ENCODE results near the gene SPOP. TPM values are rescaled to one million over a fixed set of nuclear protein-coding genes. Genes with fewer than 3 reads are reported as not detected.

SPOP gene
- total RNA-seq, 4 donors from 2014 or later: 44.5 to 91.5 (median 65.5) TPM

DNA sequence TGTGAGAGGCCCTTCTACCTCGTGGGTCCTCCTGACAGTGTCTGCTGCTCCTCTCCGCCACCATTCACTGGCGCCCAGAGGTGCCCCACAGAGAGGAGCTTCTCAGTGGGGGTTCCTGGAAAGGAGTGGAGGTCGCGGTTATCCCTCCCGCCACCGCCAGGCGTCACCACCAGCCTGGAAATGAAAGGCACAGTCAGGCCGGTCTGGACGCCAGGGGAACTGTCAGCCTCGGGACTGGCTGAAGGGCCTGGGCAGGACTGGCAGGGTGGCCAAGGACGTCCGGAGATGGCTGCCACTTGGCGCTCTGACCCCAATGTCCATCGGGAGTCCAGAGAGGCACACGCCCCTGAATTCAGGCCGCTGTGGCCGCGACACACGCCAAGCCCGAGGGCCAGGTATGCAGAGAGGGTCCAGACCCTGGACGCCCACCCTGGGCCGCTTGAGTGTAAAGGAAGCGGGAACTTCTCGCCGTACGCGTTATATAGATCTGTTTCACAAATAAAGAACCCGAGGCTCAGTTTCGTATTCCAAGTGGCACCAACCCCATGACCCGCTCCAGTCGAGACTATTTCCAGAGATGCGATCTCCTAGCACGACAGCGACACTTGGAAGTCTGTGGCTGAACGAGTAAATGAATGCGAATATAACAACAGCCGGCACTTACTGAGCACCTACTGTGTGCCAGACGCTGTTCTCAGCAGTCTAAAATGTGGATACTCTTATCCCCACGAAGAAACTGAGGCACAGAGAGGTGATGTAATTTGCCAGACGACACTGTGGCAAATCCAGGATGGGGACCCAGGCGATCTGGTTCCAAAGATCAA, 109.8 kb downstream of the SPOP start:
- TF ChIP-seq, protein P1, sequence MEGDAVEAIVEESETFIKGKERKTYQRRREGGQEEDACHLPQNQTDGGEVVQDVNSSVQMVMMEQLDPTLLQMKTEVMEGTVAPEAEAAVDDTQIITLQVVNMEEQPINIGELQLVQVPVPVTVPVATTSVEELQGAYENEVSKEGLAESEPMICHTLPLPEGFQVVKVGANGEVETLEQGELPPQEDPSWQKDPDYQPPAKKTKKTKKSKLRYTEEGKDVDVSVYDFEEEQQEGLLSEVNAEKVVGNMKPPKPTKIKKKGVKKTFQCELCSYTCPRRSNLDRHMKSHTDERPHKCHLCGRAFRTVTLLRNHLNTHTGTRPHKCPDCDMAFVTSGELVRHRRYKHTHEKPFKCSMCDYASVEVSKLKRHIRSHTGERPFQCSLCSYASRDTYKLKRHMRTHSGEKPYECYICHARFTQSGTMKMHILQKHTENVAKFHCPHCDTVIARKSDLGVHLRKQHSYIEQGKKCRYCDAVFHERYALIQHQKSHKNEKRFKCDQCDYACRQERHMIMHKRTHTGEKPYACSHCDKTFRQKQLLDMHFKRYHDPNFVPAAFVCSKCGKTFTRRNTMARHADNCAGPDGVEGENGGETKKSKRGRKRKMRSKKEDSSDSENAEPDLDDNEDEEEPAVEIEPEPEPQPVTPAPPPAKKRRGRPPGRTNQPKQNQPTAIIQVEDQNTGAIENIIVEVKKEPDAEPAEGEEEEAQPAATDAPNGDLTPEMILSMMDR (IDR thresholded peaks at IDR 0.05; ENCODE audit: low read depth): no peak

DNA sequence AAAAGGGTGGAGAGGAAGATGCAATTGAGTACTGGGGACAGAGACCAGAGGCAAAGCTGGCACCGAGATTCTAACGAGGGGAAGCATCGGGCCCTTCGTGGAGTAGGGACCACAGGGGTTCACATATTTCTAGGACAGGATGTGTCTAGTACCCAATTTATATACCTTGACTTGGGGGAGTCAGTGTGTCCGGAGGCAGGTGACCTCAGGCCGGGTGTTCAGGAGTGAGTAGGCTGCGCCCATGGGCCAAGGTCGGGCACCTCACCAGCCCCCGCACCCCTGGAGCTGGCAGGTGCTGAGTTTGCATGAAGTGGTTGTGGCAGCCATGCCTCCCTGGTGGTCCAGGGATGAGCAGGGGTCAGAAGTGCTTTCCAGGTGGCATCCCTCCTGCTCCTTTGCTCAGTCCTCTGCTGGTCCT, 110.8 kb downstream of the SPOP start:
- TF ChIP-seq, protein P1 (IDR thresholded peaks at IDR 0.05; ENCODE audit: low read depth): no peak

DNA sequence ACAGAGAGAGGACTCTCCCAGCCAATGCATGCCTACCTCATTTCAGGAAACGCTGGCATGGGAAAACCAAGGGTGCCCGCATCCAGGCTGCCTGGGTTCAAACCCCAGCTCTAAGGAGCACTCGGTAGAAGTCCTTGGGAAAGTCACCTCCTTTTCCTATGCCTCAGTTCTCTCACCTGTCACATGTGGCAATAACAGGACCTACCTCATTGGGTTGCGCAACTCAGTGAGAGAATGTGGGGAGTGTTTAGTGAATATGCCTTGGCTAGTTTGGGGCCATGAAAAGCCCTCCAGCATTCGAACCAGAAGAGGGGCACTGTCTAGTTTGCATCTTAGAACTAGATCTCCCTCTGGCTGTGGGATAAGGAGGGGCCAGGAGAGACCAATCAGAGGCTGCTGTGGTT, 111.2 kb downstream of the SPOP start:
- TF ChIP-seq, protein P1 (IDR thresholded peaks at IDR 0.05; ENCODE audit: low read depth): no peak

DNA sequence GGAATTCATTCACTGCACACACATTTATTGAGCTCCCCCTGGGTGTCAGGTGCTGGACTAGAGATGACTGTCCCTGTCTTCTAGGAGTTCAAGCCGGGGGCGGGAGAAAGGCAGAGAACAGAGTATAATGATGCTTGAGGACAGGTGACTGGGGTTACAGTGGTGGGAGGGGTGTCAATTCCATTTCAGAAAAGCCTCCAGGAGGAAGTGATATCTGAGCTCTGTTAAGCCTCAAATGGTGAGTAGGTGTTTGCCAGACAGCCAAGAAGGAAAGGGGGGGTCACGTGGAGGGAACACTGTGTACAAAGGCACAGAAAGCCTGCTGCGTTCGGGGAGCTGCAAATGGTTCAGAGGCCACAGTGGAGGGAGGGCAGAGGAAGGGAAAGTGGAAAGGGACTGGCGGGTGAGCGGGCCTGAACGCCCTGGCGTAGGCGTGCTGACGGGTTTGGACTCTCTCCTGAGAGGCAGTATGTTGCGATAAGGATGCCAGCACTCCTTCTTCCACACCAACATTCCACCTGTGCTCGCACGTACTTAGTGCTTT, 111.9 kb downstream of the SPOP start:
- TF ChIP-seq, protein P1 (IDR thresholded peaks at IDR 0.05; ENCODE audit: low read depth): no peak

DNA sequence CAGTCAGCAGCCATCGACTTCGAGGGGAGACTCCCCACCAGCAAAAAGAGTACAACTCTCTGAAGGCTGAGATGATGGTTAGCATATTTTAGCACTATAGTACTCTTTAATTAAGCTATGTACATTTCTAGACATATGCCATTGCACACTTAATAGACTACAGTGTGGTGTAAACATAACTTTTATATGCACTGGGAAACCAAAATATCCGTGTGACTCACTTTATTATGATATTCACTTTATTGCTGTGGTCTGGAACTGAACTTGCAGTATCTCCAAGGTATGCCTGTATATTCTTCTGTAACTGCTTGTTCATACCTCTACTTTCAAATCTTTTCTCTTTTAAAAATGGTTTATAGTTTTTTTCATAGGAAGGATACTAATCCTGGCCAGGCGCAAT, 113.3 kb downstream of the SPOP start:
- TF ChIP-seq, protein P1 (IDR thresholded peaks at IDR 0.05; ENCODE audit: low read depth): no peak

DNA sequence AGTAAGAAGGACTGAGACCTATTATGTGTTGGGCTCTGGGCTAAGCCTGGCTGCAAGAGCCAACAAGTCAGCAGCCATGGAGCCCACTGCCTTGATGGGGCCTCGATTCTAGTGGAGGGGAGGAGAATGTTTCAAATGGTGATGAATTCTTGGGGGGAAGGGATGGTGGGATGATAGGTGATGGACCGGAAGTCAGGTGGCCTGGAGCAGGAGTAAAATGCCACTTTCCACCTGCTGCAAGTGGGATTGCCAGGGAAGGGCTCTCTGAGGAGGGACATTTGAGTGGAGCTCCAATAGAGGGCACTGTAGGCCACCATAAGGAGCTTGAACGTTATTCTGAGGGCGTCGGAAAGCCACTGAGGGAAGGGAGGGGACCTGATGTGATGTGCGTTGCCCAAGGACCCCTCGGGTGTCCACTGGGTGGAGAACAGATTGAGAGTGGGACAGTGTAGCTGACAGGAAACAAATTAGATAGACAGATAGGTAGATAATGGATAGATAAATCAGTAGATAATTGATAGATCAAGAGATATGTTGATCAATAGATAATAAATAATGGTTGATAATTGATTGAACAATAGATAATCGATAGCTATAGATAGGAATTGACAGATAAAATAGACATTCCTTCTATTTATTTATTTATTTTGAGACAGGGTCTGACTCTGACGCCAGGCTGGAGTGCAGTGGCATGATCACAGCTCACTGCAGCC, 120.4 kb downstream of the SPOP start:
- TF ChIP-seq, protein P1 (IDR thresholded peaks at IDR 0.05; ENCODE audit: low read depth): no peak
